Osteocyte (in vitro differentiated cells): Measurements from ENCODE around the gene DDIT3. TPM values are rescaled to one million over a fixed set of nuclear protein-coding genes. Genes with fewer than 3 reads are reported as not detected.

ENCODE experiments used
- DNase-seq: peaks from one replicate; pipeline ENCODE4 v3.0.0; 2021; ENCODE audit warnings: mixed read lengths; ENCODE audit not compliant: unreplicated experiment; ENCODE audit errors: extremely low spot score
- H3K27ac Mint-ChIP-seq: one replicate; pipeline ENCODE4 v1.8.0; 2021; ENCODE audit warnings: mild to moderate bottlenecking, mixed read lengths; ENCODE audit not compliant: unreplicated experiment
- H3K27me3 Mint-ChIP-seq: one replicate; pipeline ENCODE4 v1.8.0; 2021; ENCODE audit warnings: mixed read lengths; ENCODE audit not compliant: unreplicated experiment
- H3K36me3 Mint-ChIP-seq: one replicate; pipeline ENCODE4 v1.8.0; 2021; ENCODE audit warnings: mixed read lengths; ENCODE audit not compliant: unreplicated experiment
- H3K4me1 Mint-ChIP-seq: one replicate; pipeline ENCODE4 v1.8.0; 2021; ENCODE audit warnings: mixed read lengths; ENCODE audit not compliant: unreplicated experiment
- H3K4me3 Mint-ChIP-seq: one replicate; pipeline ENCODE4 v1.8.0; 2021; ENCODE audit warnings: mild to moderate bottlenecking, moderate library complexity, mixed read lengths; ENCODE audit not compliant: unreplicated experiment
- H3K9me3 Mint-ChIP-seq: one replicate; pipeline ENCODE4 v1.8.0; 2021; ENCODE audit warnings: mixed read lengths; ENCODE audit not compliant: unreplicated experiment
- total RNA-seq: library from RNA; stranded (reverse); gene quantifications from 2 replicates; pipeline ENCODE4 v1.2.1, GENCODE V29; 2021
- TF ChIP-seq, protein P1 (sequence below): fragments of 200-600 bp; sonication (generic); IDR thresholded peaks from 2 replicates; pipeline ENCODE4 v1.5.0; 2021; ENCODE audit warnings: antibody characterized with exemption, mild to moderate bottlenecking, moderate library complexity

The DDIT3 gene
- total RNA-seq, 1 donor from 2014 or later: 95.7 TPM

GRCh38 chr12:57487597-57488401 is 32.5 kb downstream of the DDIT3 start, which contains the start of gene MARS1:
Gene MARS1 (plus strand): TSS chr12:57488068. CDS start chr12:57488091, 23 bp downstream.
- no peaks in the 10 kb centered on the region for H3K9me3 Mint-ChIP-seq
- TF ChIP-seq, protein P1, sequence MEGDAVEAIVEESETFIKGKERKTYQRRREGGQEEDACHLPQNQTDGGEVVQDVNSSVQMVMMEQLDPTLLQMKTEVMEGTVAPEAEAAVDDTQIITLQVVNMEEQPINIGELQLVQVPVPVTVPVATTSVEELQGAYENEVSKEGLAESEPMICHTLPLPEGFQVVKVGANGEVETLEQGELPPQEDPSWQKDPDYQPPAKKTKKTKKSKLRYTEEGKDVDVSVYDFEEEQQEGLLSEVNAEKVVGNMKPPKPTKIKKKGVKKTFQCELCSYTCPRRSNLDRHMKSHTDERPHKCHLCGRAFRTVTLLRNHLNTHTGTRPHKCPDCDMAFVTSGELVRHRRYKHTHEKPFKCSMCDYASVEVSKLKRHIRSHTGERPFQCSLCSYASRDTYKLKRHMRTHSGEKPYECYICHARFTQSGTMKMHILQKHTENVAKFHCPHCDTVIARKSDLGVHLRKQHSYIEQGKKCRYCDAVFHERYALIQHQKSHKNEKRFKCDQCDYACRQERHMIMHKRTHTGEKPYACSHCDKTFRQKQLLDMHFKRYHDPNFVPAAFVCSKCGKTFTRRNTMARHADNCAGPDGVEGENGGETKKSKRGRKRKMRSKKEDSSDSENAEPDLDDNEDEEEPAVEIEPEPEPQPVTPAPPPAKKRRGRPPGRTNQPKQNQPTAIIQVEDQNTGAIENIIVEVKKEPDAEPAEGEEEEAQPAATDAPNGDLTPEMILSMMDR: no peak

DNA sequence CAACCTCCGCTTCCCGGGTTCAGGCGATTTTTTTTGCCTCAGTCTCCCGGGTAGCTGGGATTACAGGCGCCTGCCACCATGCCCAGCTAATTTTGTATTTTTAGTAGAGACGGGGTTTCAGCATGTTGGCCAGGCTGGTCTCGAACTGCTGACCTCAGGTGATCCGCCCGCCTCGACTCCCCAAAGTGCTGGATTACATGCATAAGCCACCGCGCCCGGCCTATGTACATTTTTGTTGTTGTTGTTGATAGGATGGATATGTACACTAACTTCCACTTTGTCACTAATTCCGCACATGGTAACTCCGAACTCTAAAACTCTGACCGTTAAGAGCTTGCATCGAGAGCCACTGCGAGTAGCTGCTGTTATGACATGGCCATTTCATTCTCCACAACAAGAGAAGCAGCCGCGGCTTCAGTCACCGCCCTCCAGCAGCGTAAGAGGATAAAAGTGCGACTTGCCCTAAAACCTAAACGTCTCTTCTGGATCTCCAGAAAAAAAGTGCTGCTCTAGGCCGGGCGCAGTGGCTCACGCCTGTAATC is 33.2 kb downstream of the DDIT3 start:
- Mint-ChIP-seq H3K4me3 (peak overlapping the region; percentile 86), H3K36me3 (peaks cover 23% of the 10 kb centered on the region), H3K4me1 (peaks cover 31% of the 10 kb centered on the region), H3K9me3 (no peaks in the 10 kb centered on the region), H3K27me3 (no peaks in the 10 kb centered on the region), H3K27ac (peak overlapping the region; percentile 88)
- DNase-seq: no peak
- TF ChIP-seq, protein P1: no peak

More at GRCh38 chr12:57487597-57488401, 32.5 kb downstream of the DDIT3 start, which contains the start of gene MARS1:
- Mint-ChIP-seq H3K4me1 (peaks cover 31% of the 10 kb centered on the region), H3K4me3 (peak within 1 kb of the TSS; percentile 86), H3K27ac (peak within 1 kb of the TSS; percentile 88), H3K36me3 (peaks cover 25% of the 10 kb centered on the region), H3K27me3 (no peaks in the 10 kb centered on the region)
- DNase-seq: peak; percentile 97

DNA sequence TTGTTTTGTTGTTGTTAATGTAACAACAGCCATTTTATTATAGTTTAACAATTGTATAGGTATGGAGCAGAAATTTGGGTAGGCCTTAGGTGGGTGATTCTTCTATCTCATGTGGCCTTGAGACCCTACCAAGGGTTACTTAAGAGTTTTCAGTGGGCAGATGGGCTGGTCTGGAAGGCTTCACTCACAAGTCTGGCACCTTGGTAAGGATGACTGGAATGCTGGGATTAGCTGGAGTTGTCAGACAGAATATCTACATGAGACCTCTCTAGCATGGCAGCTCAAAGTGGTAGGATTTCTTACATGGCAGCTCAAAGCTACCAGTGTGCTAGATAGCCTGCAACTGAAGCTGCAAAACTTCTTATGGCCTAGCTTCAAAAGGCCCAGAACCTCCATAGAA is 34.6 kb downstream of the DDIT3 start:
- TF ChIP-seq, protein P1: no peak
- Mint-ChIP-seq H3K36me3 (peaks cover 10% of the 10 kb centered on the region), H3K4me3 (no peak overlapping the region), H3K4me1 (peaks cover 27% of the 10 kb centered on the region), H3K27ac (no peak overlapping the region), H3K27me3 (peaks cover 8% of the 10 kb centered on the region), H3K9me3 (no peaks in the 10 kb centered on the region)
- DNase-seq: no peak

GRCh38 chr12:57483466-57483865 is 36.8 kb downstream of the DDIT3 start:
- Mint-ChIP-seq H3K4me1 (peaks cover 19% of the 10 kb centered on the region), H3K9me3 (no peaks in the 10 kb centered on the region), H3K4me3 (no peak overlapping the region), H3K36me3 (no peaks in the 10 kb centered on the region), H3K27me3 (peaks cover 18% of the 10 kb centered on the region), H3K27ac (peak overlapping the region; percentile 31)
- TF ChIP-seq, protein P1: no peak
- no peak for DNase-seq

DNA sequence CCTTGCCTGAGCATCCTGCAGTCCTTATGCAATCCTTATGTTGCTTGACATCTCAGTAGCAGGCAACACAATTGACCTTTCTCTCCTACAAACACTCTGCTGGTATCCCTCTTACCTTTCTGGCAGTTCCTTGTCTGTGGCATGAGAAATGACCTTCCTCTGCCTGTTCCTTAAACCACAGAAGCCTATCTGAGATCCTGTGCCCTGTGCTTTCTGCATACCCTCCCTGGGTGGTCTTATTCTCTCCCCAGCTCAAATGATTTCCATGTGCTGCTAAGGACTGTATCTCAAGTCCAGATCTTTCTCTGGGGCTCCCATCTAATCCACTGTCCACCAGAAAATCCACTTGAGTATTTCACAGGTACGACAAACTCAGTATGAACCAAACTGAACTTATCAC is 38.6 kb downstream of the DDIT3 start:
- Mint-ChIP-seq H3K4me3 (no peak overlapping the region), H3K9me3 (no peaks in the 10 kb centered on the region), H3K36me3 (no peaks in the 10 kb centered on the region), H3K4me1 (peaks cover 12% of the 10 kb centered on the region), H3K27me3 (peaks cover 18% of the 10 kb centered on the region), H3K27ac (no peak overlapping the region)
- DNase-seq: no peak
- TF ChIP-seq, protein P1: no peak
